GM12878 (cell line): Measurements from ENCODE around the gene ZNF771. TPM values are rescaled to one million over a fixed set of nuclear protein-coding genes. Genes with fewer than 3 reads are reported as not detected.

Source experiments
- ATF2 ChIP-seq: IDR thresholded peaks from 2 replicates; pipeline ENCODE4 v1.6.1; 2012; ENCODE audit warnings: low read length, inconsistent platforms
- BACH1 ChIP-seq: fragments of 450-650 bp; IDR thresholded peaks from 2 replicates; pipeline ENCODE4 v1.6.1; 2017; ENCODE audit warnings: mild to moderate bottlenecking, borderline replicate concordance
- CHD2 ChIP-seq: IDR thresholded peaks from 2 replicates; pipeline ENCODE4 v1.6.1; 2011; ENCODE audit warnings: low read depth, low read length, improper control_type of control experiment, borderline replicate concordance
- CREM ChIP-seq: IDR thresholded peaks from 2 replicates; pipeline ENCODE4 v1.6.1; 2014; ENCODE audit warnings: antibody characterized with exemption, low read depth
- CTCF ChIP-seq, 3 experiments: IDR thresholded peaks in 2 of 3; conservative IDR thresholded peaks in 1 of 3; 2 replicates each; pipeline ENCODE4 v1.5.1; 2011; ENCODE audit warnings: low read depth in 3 of 3, low read length in 3 of 3, mild to moderate bottlenecking in 3 of 3, control low read depth in 2 of 3, moderate library complexity in 2 of 3, inconsistent platforms in 1 of 3, mixed read lengths in 1 of 3; ENCODE audit not compliant: control insufficient read depth in 2 of 3, insufficient read depth in 1 of 3; ENCODE audit errors: extremely low read depth in 1 of 3
- DPF2 ChIP-seq: fragments of 450-650 bp; IDR thresholded peaks from 2 replicates; pipeline ENCODE4 v1.6.1; 2017; ENCODE audit warnings: mild to moderate bottlenecking
- FOS ChIP-seq: IDR thresholded peaks from 3 replicates; pipeline ENCODE4 v1.6.1; 2011; ENCODE audit warnings: borderline replicate concordance; ENCODE audit not compliant: insufficient read length; ENCODE audit errors: extremely low read depth
- HCFC1 ChIP-seq: fragments of 150-350 bp; IDR thresholded peaks from 2 replicates; pipeline ENCODE4 v1.6.1; 2014; ENCODE audit warnings: low read length
- IKZF2 ChIP-seq, 2 experiments: fragments of 450-650 bp; IDR thresholded peaks; 2 replicates each; pipeline ENCODE4 v1.6.1; 2017; ENCODE audit warnings: mild to moderate bottlenecking in 2 of 2, moderate library complexity in 2 of 2
- JUNB ChIP-seq: IDR thresholded peaks from 2 replicates; pipeline ENCODE4 v1.6.1; 2016; ENCODE audit warnings: antibody characterized with exemption, mild to moderate bottlenecking
- KLF5 ChIP-seq: fragments of 450-650 bp; IDR thresholded peaks from 2 replicates; pipeline ENCODE4 v1.6.1; 2014; ENCODE audit warnings: mild to moderate bottlenecking; ENCODE audit not compliant: partially characterized antibody
- NBN ChIP-seq: fragments of 450-650 bp; IDR thresholded peaks from 2 replicates; pipeline ENCODE4 v1.6.1; 2016
- NFYB ChIP-seq: IDR thresholded peaks from 2 replicates; pipeline ENCODE4 v1.6.1; 2011; ENCODE audit warnings: low read depth, mild to moderate bottlenecking, low read length, improper control_type of control experiment, moderate library complexity; ENCODE audit not compliant: insufficient read depth
- POLR2AphosphoS2 ChIP-seq: IDR thresholded peaks from 2 replicates; pipeline ENCODE4 v1.6.1; 2011; ENCODE audit warnings: low read depth, mild to moderate bottlenecking, low read length, improper control_type of control experiment, moderate library complexity
- POLR2AphosphoS5 ChIP-seq: IDR thresholded peaks from 2 replicates; pipeline ENCODE4 v1.6.1; 2011; ENCODE audit warnings: mild to moderate bottlenecking, low read length, inconsistent platforms
- POU2F2 ChIP-seq: IDR thresholded peaks from 3 replicates; pipeline ENCODE4 v1.6.1; 2011; ENCODE audit warnings: low read depth, mild to moderate bottlenecking, low read length, borderline replicate concordance
- RAD51 ChIP-seq: fragments of 450-650 bp; IDR thresholded peaks from 2 replicates; pipeline ENCODE4 v1.6.1; 2016; ENCODE audit warnings: moderate library complexity, mild to moderate bottlenecking, inconsistent platforms
- RFX5 ChIP-seq: IDR thresholded peaks from 2 replicates; pipeline ENCODE4 v1.6.1; 2011; ENCODE audit warnings: low read depth, low read length, improper control_type of control experiment
- SMAD1 ChIP-seq: fragments of 450-650 bp; IDR thresholded peaks from 2 replicates; pipeline ENCODE4 v1.6.1; 2018; ENCODE audit warnings: mild to moderate bottlenecking, low read depth; ENCODE audit not compliant: partially characterized antibody
- SMARCA5 ChIP-seq: fragments of 450-650 bp; IDR thresholded peaks from 2 replicates; pipeline ENCODE4 v1.6.1; 2017; ENCODE audit warnings: mild to moderate bottlenecking
- TCF12 ChIP-seq: IDR thresholded peaks from 2 replicates; pipeline ENCODE4 v1.6.1; 2011; ENCODE audit warnings: low read depth, mild to moderate bottlenecking, low read length
- ZNF592 ChIP-seq: fragments of 450-650 bp; IDR thresholded peaks from 2 replicates; pipeline ENCODE4 v1.6.1; 2017; ENCODE audit warnings: mild to moderate bottlenecking, moderate library complexity
- polyA plus RNA-seq, 11 experiments: library from polyadenylated mRNA; depleted of rRNA in 4 of 11; unstranded in 6 of 11; stranded (reverse) in 5 of 11; fragments of >200 nt; fragmentation: Nextera tagmentation in 4 of 11; fragmentation: Illumina TruSeq in 1 of 11; extraction: Ambion mirVana in 4 of 11; extraction: Trizol in 1 of 11; gene quantifications; 1 replicate in 1 of 11; 2 replicates in 10 of 11; pipeline versions ENCODE4 v1.2.1 to v1.2.3, GENCODE V29; 2011 to 2016; ENCODE audit warnings: inconsistent platforms in 2 of 11, missing spikeins in 2 of 11, low read depth in 1 of 11
- total RNA-seq, 4 experiments: library from RNA; depleted of rRNA in 3 of 4; stranded (reverse); fragments of >200 nt in 3 of 4; fragmentation: Illumina TruSeq in 1 of 4; extraction: Trizol in 1 of 4; gene quantifications; 2 replicates each; pipeline versions ENCODE4 v1.2.1 to v1.2.3, GENCODE V29; 2013 to 2021

ZNF771 gene
- total and polyA plus RNA-seq, 10 of the 15 experiments (the other 5 are each of a cell fraction or from before 2014, with no cell fraction given) = 0.98 to 7.6 (median 3.7) TPM

- TF ChIP-seq RFX5 (peak; percentile 83), SMARCA5 (peak; percentile 73), NFYB (peak; percentile 76), IKZF2 (IDR thresholded peaks at IDR 0.05) (peak; percentile 45 to 51; a peak in 3 of 4 replicates), HCFC1 (peak; percentile 22; the same call in 1 of the 2 replicates), ATF2 (no peak), TCF12 (0 out of 2 replicates have a peak, but pooled peaks have one; percentile 13), CTCF (IDR thresholded peaks at IDR 0.05 in 2 of 3, conservative IDR thresholded peaks at IDR 0.05 in 1 of 3; ENCODE audit: control insufficient read depth in 2 of 3, extremely low read depth in 1 of 3, insufficient read depth in 1 of 3, low read depth in 3 of 3, low read length in 3 of 3) (peak; percentile 85 to 92 (median 90)), BACH1 (peak; percentile 94), CREM (peak; percentile 84), SMAD1 (no peak), NBN (0 out of 2 replicates have a peak, but pooled peaks have one; percentile 85), POLR2AphosphoS5 (peak; percentile 40; the same call in 1 of the 2 replicates), JUNB (no peak; the same call in 1 of the 2 replicates), POLR2AphosphoS2 (no peak), KLF5 (peak; percentile 25), ZNF592 (no peak; the same call in 1 of the 2 replicates), POU2F2 (peak; percentile 81; the same call in 1 of the 3 replicates), FOS (peak; percentile 34), CHD2 (peak; percentile 78; the same call in 1 of the 2 replicates), RAD51 (0 out of 2 replicates have a peak, but pooled peaks have one; percentile 8), DPF2 (peak; percentile 40; the same call in 1 of the 2 replicates)
Measured at GRCh38 chr16:30429678-30430427, 22.4 kb downstream of the ZNF771 start, which contains the start of gene DCTPP1 (continued).
